DND-41 (cell line): ENCODE results near the gene R3HDM1.

ENCODE experiments used
- EZH2 ChIP-seq: IDR thresholded peaks from 3 replicates; pipeline ENCODE4 v1.6.1; 2012; ENCODE audit warnings: borderline replicate concordance, low read depth, mild to moderate bottlenecking, moderate library complexity, low read length, inconsistent platforms; ENCODE audit not compliant: severe bottlenecking
- TF ChIP-seq, protein P1 (sequence below): IDR thresholded peaks from 2 replicates; pipeline ENCODE4 v1.5.1; 2012; ENCODE audit warnings: borderline replicate concordance, low read length, moderate library complexity, mild to moderate bottlenecking; ENCODE audit not compliant: poor library complexity, severe bottlenecking; ENCODE audit errors: extremely low read depth

DNA sequence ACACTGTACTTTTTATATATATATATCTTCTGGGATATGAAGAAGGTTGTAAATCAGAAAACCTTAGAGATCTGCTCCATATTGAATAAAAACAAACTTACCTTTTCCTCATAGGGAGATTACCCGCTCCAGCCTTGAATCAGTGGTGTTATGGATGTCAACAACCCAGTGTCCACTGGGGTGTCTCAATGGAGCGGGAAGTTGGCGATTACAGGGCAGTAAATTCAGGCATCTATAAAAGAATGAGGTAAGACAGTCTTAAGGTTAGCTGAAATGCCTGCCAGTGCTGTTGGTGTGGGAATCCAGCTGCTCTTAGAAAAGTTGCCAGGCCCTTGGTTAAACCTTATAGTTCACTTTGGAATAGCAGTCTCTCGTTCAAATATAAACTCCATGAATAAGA lies 102.3 kb downstream of the R3HDM1 start:
- TF ChIP-seq, protein P1, sequence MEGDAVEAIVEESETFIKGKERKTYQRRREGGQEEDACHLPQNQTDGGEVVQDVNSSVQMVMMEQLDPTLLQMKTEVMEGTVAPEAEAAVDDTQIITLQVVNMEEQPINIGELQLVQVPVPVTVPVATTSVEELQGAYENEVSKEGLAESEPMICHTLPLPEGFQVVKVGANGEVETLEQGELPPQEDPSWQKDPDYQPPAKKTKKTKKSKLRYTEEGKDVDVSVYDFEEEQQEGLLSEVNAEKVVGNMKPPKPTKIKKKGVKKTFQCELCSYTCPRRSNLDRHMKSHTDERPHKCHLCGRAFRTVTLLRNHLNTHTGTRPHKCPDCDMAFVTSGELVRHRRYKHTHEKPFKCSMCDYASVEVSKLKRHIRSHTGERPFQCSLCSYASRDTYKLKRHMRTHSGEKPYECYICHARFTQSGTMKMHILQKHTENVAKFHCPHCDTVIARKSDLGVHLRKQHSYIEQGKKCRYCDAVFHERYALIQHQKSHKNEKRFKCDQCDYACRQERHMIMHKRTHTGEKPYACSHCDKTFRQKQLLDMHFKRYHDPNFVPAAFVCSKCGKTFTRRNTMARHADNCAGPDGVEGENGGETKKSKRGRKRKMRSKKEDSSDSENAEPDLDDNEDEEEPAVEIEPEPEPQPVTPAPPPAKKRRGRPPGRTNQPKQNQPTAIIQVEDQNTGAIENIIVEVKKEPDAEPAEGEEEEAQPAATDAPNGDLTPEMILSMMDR = no peak
- TF ChIP-seq EZH2 = no peak
